Stimulated activated CD4-positive, alpha-beta T cell treated with anti-CD3 and anti-CD28 coated beads, Interleukin-4, amount 100 ng/mL, for 1 hour (primary cell): ENCODE data around the gene RMI1.

Experiments
- DNase-seq: peaks from one replicate; pipeline ENCODE4 v3.0.0-alpha.2; 2020

The RMI1 gene

DNA sequence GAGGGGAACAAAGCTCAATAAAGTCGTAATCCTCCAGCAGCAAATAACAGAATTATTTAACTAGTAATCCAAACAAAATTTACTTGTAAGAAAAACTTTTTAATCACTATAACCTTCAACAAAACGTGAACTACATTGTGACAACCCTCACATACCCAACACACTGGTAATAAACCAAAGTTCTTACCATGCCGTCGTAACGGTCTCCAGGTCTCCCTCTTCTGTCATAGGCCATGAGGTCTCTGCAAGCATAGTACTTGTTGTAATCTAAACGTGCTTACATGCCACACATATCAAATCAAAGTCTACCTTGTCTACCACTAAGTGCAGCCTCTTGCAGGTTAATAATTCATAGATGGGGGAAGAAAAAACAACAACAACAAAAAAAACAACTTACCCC, 9.1 kb upstream of the RMI1 start:
- DNase-seq, result no peak

DNA sequence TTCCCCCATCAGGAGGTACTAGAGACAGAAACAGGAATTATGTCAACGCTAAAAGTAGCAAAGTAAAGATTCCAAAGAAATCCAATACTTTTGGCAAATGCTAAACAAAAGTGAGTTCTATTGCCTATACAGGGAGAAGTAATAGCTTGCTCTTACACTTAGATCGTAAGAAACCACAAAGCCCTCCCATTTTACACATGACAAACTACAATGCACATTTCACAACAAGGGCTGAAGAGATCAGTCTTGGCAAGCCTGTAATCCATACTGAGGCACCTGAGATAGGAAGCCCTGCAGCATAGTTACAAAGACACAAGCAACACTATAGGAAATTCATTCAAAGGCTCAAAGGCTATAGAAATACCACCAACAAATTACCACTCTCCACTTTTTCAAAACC, 8.3 kb upstream of the RMI1 start:
- DNase-seq, result no peak

DNA sequence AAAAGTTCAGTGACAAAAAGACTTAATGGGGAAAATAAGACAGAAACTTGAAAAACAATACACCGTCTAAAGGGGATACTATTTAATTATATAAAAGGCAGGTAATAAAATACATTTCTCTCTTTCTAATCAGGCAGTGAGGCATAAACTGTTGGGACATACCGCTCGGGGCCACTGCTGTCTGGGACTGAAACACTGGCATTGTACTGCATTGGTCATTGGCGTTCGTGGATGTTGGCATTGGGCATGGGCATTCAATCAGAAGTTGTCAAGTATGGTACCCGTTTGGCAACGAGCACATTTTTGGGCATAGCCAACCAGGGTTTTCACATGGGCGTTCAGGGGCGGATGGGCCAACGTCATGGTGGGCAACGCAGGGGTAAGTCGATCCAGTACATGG, 5.3 kb upstream of the RMI1 start:
- no peak for DNase-seq

DNA sequence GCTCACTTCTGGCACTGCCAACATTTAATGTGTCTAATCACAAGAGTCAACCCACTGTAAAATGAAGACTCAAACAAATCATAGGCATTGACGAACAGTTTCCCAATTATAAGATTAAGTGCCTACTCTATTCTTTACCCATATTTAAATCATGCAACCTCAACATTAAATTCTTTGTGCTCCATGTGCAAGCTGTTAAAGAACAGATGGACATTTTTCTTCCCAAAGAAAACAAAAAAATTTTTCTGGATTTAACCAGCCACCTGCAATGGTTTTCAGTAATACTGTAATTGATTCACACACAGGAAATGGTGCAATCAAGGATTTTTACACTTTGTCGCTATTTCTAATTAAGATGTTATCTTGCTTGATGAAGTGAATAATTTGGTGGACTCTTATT, 4.2 kb upstream of the RMI1 start:
- no peak for DNase-seq

GRCh38 chr9:83977196-83977595, 3.4 kb upstream of the RMI1 start:
- no peak for DNase-seq

- DNase-seq, result peak; percentile 86
Measured at GRCh38 chr9:83978992-83979811, 1.4 kb upstream of the RMI1 start.

DNA sequence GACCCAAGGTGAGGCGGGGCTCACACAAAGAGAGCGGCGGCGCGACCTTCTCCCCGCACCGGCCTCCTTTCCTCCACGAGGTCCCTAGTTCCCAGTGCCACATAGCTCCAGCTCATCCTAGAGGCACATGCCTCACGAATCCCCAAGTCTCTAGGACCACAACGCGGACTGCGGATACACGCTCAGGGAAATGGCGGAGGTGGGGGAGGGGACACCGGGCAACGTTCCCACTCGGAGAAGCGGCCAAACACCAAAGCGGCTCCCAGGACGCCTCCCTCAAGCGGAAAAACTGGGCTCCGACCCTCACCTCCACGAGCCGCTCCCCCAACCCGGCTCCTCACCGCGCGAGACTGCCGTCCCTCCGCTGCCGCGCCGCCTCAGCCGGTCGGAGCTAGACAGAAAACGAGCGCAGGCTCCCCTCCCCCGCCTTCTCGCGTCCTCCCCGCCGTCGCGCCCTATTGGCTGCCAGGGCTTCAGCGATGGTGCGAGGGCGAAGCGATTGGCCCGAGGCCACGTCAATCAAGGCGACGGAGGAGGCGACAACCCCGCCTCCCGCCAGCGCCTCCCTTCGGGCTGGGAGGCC, 702 bp upstream of the RMI1 start, which contains the start of gene HNRNPK:
Gene HNRNPK (minus strand): TSS at position 404 of the 583 bp plus-strand sequence. CDS start 1,963 bp downstream, outside the sequence.
- peak; percentile 100 for DNase-seq

- no peak for DNase-seq
Measured at GRCh38 chr9:83981126-83981871, 694 bp downstream of the RMI1 start.

DNA sequence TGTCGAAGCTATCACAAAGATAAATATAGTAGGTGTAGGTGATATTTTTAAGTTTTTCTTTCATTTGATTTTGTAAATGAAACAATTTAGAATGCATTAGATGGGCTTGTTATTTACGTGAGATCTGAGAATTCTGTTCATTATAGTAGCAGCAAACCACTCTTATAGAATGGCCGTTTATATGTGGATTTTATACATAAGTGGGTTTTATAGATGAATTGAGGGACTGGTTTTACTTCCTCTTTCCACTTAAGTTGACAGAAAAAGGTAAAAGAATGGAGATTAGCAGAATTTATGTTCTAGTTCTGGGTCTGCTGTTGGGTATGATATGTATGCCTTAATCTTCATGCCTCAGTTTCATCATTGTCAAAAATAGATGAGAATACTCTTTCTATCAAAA, 5.6 kb downstream of the RMI1 start:
- no peak for DNase-seq

- DNase-seq, result no peak
Measured at GRCh38 chr9:83986765-83987401, 6.3 kb downstream of the RMI1 start.

DNA sequence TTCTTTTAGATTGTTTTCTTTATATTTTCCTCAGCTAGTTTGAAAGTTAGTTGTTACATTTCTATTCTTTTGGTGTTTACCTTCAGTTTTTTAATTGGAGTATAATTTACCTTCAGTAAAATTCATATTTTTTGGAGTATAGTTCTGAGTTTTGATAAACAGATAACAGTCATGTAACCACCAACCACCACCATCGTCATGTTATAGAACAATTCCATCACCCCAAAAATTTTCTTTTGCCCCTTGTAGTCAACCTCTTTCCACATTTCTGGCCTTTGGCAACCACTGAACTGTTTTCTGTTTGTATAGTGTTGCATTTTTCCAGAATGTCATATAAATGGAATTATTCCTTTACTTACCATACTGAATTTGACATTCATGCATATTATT, 6.8 kb downstream of the RMI1 start:
- DNase-seq, result no peak

GRCh38 chr9:83988411-83988810, 7.8 kb downstream of the RMI1 start:
- DNase-seq, result no peak

- DNase-seq, result no peak
Measured at GRCh38 chr9:83991355-83991754, 10.8 kb downstream of the RMI1 start.

GRCh38 chr9:83992407-83992806, 11.8 kb downstream of the RMI1 start:
- DNase-seq, result no peak

- no peak for DNase-seq
Measured at GRCh38 chr9:83992901-83993300, 12.3 kb downstream of the RMI1 start.

DNA sequence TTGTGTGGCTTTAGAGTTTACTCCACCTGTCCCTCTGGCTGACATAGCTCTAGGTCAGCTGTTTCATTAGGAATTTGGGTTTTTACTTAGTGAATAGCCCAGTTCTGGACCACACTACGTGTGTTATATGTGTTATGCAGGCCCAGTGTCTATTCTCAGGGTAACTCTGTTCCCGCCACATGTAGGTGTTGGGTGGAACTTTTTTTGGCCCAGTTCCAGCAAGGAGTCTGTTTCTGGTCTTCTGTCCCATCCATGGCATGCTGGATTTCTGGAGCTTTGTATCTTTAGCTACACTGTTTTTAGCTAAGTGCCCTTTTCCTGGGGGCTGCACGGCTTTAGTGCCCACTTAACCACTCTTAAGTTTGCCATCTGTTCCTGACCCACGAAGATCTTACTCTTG, 15.5 kb downstream of the RMI1 start:
- DNase-seq, result no peak

DNA sequence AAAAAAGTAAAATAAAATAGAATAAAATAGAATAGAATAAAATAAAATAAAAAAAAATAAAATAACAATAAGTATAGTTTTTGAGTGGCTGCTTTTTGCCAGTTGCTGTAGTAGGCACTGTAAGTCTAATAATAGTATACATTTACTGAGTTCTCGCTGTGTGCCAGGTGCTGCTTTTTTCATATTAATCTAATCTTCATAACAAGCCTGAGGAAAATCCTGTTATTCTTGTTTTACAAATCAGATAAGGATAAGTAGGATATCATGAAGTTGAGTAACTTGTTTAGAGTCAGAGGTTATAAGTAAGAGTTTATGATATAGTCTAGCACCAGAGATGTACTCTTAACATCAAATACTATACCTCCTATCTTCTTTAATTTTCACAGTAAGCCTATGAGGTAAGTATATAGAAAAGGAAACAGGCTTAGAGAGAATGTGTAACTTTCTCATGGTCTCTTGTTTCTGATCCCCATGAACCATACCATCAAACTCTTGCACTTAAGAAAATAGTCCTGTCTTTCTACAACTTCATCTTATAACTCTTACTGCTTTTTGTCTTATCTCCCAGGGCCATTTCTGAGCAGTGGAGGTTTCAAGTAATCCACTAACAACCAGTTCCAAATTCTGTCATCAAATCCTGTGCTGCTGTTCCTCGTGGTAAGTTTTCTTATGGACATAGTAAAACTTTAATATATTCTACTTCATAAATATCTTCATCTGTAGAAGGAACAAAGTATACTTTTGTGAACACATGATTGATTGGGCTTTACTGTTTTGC, 18.7 kb downstream of the RMI1 start:
- no peak for DNase-seq

GRCh38 chr9:84000186-84000585, 19.6 kb downstream of the RMI1 start:
- no peak for DNase-seq

DNA sequence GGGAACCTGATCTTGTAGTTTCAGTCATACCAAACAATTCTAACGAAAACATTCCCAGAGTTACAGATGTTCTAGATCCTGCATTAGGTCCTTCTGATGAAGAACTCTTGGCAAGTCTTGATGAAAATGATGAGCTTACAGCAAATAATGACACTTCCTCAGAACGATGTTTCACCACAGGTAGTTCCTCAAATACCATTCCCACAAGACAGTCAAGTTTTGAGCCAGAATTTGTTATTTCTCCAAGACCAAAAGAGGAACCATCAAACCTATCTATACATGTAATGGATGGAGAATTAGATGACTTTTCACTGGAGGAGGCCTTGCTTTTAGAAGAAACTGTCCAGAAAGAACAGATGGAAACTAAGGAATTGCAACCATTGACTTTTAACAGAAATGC, 21.0 kb downstream of the RMI1 start:
- no peak for DNase-seq

DNA sequence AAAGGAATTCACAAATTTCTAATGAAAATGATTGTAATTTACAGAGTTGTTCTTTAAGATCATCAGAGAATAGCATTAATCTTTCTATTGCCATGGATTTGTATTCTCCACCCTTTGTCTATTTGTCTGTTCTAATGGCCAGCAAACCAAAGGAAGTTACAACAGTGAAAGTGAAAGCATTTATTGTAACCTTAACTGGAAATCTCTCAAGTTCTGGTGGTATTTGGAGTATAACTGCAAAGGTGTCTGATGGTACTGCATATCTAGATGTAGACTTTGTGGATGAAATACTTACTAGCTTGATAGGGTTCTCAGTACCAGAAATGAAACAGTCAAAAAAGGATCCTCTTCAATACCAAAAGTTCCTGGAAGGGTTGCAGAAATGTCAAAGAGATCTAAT, 21.7 kb downstream of the RMI1 start:
- DNase-seq, result no peak

DNA sequence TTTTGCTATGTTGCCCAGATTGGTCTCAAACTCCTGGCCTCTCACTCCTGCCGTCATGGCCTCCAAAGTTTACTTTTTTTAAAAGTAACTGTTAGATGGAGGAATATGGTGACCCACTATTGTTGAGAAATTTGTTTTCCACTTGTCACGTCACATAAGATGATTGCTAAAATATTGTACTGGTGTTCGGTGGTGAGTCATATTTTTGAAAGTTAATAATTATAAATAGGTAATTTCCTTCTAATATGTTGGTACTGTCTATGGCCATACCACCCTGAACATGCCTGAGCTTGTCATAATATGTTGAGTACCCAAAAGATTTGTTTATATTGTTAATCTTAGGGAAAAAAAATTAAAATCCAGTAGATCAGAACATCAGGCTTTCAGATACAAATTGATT, 22.6 kb downstream of the RMI1 start:
- no peak for DNase-seq

DNA sequence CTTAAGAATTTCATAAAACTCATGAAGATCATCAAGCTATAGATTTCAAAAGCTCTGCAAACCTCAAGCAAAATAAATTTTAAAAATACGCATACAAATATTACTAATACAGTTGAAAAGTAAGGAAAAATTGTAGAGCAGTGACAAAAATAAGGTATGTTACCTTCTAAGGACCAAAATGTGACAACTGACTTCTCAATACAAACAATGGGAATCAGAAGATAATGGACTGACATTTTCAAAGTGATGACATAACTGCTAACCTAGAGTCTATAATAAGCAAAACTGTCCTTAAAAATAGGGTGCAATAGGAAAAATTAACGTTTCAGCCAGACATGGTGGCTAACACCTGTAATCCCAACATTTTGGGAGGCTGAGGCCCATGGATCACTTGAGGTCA, 27.1 kb downstream of the RMI1 start:
- DNase-seq, result no peak
